Fibroblast of lung (primary cell): ENCODE data around the gene CAPN15. TPM values are rescaled to one million over a fixed set of nuclear protein-coding genes. Genes with fewer than 3 reads are reported as not detected.

Experiments
- DNase-seq, 2 donors: peaks; one replicate each; pipeline versions ENCODE4 v3.0.0 to v3.0.0-alpha.2; 2010; ENCODE audit warnings: low read depth in 2 of 2
- H2AFZ ChIP-seq: 2 replicates; pipeline ENCODE4 v1.5.1; 2012; ENCODE audit warnings: low read length, control low read depth, inconsistent platforms
- H3K27ac ChIP-seq: 2 replicates; pipeline ENCODE4 v1.5.1; 2011; ENCODE audit warnings: low read length, control low read depth; ENCODE audit not compliant: insufficient read depth
- H3K27me3 ChIP-seq: 2 replicates; pipeline ENCODE4 v1.5.1; 2011; ENCODE audit warnings: mild to moderate bottlenecking, low read length; ENCODE audit not compliant: control insufficient read depth, insufficient read depth
- H3K36me3 ChIP-seq: 2 replicates; pipeline ENCODE4 v1.5.1; 2011; ENCODE audit warnings: low read length; ENCODE audit not compliant: control insufficient read depth, insufficient read depth
- H3K4me1 ChIP-seq: 2 replicates; pipeline ENCODE4 v1.5.1; 2011; ENCODE audit warnings: low read length; ENCODE audit not compliant: control insufficient read depth, insufficient read depth; ENCODE audit errors: extremely low read depth
- H3K4me2 ChIP-seq: 2 replicates; pipeline ENCODE4 v1.5.1; 2011; ENCODE audit warnings: low read length, control low read depth; ENCODE audit not compliant: insufficient read depth; ENCODE audit errors: extremely low read depth
- H3K4me3 ChIP-seq, 4 experiments: fragments of 200-600 bp in 1 of 4; sonication (generic) in 1 of 4; replicated peaks in 1 of 4; 2 replicates each; pipeline ENCODE4 v1.5.1; 2011 to 2016; ENCODE audit warnings: low read length in 4 of 4, low read depth in 3 of 4, mild to moderate bottlenecking in 3 of 4, control low read depth in 2 of 4, inconsistent platforms in 1 of 4, mixed read lengths in 1 of 4; ENCODE audit not compliant: insufficient read depth in 1 of 4; ENCODE audit errors: control extremely low read depth in 1 of 4
- H3K79me2 ChIP-seq: 2 replicates; pipeline ENCODE4 v1.5.1; 2012; ENCODE audit warnings: mild to moderate bottlenecking, low read length, inconsistent platforms; ENCODE audit not compliant: control insufficient read depth, insufficient read depth
- H3K9ac ChIP-seq: 2 replicates; pipeline ENCODE4 v1.5.1; 2011; ENCODE audit warnings: mild to moderate bottlenecking, low read length, control low read depth; ENCODE audit not compliant: insufficient read depth
- H3K9me3 ChIP-seq: 2 replicates; pipeline ENCODE4 v1.5.1; 2012; ENCODE audit warnings: low read depth, low read length; ENCODE audit not compliant: control insufficient read depth, insufficient read depth
- H4K20me1 ChIP-seq: 2 replicates; pipeline ENCODE4 v1.5.1; 2011; ENCODE audit warnings: low read length; ENCODE audit not compliant: control insufficient read depth, insufficient read depth; ENCODE audit errors: extremely low read depth
- EZH2 ChIP-seq: IDR thresholded peaks from 2 replicates; pipeline ENCODE4 v1.5.1; 2012; ENCODE audit warnings: low read length, control low read depth, mild to moderate bottlenecking; ENCODE audit errors: missing control alignments
- polyA plus RNA-seq, 2 donors: library from polyadenylated mRNA; depleted of rRNA in 1 of 2; stranded (reverse) in 1 of 2; unstranded in 1 of 2; fragments of >200 nt; gene quantifications; 2 replicates each; pipeline ENCODE4 v1.2.1, GENCODE V29; 2011 to 2012; ENCODE audit warnings: missing spikeins in 1 of 2
- total RNA-seq: library from RNA; depleted of rRNA; stranded (reverse); fragments of >200 nt; gene quantifications from 2 replicates; pipeline ENCODE4 v1.2.1, GENCODE V29; 2014
- TF ChIP-seq, protein P1 (sequence below), 2 donors: IDR thresholded peaks in 1 of 2; conservative IDR thresholded peaks in 1 of 2; 1 replicate in 1 of 2; 2 replicates in 1 of 2; pipeline ENCODE4 v1.5.1; 2011 to 2012; ENCODE audit warnings: low read length in 2 of 2, control low read depth in 1 of 2, inconsistent platforms in 1 of 2, low read depth in 1 of 2, mild to moderate bottlenecking in 1 of 2

The CAPN15 gene
- total and polyA plus RNA-seq, 2 donors (not counting 1 experiment from before 2014, with no cell fraction given): 4.1 to 21.3 TPM

GRCh38 chr16:560701-561412 lies 33.3 kb downstream of the CAPN15 start:
- Histone ChIP-seq H3K4me1 (peaks cover 1% of the 10 kb centered on the region), H3K27me3 (peaks cover 19% of the 10 kb centered on the region), H4K20me1 (no peaks in the 10 kb centered on the region), H2AFZ (no peak overlapping the region), H3K36me3 (no peaks in the 10 kb centered on the region), H3K4me3 (no peak overlapping the region), H3K4me2 (no peak overlapping the region), H3K9me3 (no peaks in the 10 kb centered on the region), H3K9ac (no peak overlapping the region), H3K27ac (no peak overlapping the region), H3K79me2 (no peaks in the 10 kb centered on the region)
- no peak for DNase-seq
- TF ChIP-seq EZH2: peak; percentile 98
- TF ChIP-seq, protein P1, sequence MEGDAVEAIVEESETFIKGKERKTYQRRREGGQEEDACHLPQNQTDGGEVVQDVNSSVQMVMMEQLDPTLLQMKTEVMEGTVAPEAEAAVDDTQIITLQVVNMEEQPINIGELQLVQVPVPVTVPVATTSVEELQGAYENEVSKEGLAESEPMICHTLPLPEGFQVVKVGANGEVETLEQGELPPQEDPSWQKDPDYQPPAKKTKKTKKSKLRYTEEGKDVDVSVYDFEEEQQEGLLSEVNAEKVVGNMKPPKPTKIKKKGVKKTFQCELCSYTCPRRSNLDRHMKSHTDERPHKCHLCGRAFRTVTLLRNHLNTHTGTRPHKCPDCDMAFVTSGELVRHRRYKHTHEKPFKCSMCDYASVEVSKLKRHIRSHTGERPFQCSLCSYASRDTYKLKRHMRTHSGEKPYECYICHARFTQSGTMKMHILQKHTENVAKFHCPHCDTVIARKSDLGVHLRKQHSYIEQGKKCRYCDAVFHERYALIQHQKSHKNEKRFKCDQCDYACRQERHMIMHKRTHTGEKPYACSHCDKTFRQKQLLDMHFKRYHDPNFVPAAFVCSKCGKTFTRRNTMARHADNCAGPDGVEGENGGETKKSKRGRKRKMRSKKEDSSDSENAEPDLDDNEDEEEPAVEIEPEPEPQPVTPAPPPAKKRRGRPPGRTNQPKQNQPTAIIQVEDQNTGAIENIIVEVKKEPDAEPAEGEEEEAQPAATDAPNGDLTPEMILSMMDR (conservative IDR thresholded peaks at IDR 0.05 in 1 of 2, IDR thresholded peaks at IDR 0.05 in 1 of 2; ENCODE audit: low read depth in 1 of 2, low read length in 2 of 2): no peak

DNA sequence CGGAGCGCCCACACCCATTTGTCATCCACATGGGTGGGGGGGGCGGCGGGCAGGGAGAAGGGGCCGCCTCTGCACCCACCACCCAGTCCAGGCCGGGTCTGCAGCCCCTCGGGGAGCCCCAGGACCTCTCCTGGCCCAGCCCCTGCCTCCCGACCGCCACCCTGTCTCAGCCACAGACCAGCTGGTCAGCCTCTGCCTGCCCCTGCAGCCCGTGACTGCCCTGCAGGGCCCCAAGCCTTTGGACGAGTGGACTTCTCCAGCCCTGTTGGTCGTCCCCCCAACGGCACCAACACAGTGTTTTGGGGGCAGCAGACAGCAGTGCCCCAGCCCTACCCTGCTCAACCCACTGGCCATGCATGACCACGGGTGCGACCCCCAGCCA lies 33.9 kb downstream of the CAPN15 start:
- Histone ChIP-seq H3K27me3 (peaks cover 19% of the 10 kb centered on the region), H4K20me1 (no peaks in the 10 kb centered on the region), H2AFZ (no peak overlapping the region), H3K9me3 (no peaks in the 10 kb centered on the region), H3K36me3 (no peaks in the 10 kb centered on the region), H3K27ac (no peak overlapping the region), H3K4me1 (peaks cover 6% of the 10 kb centered on the region), H3K4me2 (no peak overlapping the region), H3K79me2 (no peaks in the 10 kb centered on the region), H3K4me3 (no peak overlapping the region), H3K9ac (no peak overlapping the region)
- no peak for TF ChIP-seq EZH2
- TF ChIP-seq, protein P1 (conservative IDR thresholded peaks at IDR 0.05 in 1 of 2, IDR thresholded peaks at IDR 0.05 in 1 of 2; ENCODE audit: low read depth in 1 of 2, low read length in 2 of 2): no peak
- no peak for DNase-seq

DNA sequence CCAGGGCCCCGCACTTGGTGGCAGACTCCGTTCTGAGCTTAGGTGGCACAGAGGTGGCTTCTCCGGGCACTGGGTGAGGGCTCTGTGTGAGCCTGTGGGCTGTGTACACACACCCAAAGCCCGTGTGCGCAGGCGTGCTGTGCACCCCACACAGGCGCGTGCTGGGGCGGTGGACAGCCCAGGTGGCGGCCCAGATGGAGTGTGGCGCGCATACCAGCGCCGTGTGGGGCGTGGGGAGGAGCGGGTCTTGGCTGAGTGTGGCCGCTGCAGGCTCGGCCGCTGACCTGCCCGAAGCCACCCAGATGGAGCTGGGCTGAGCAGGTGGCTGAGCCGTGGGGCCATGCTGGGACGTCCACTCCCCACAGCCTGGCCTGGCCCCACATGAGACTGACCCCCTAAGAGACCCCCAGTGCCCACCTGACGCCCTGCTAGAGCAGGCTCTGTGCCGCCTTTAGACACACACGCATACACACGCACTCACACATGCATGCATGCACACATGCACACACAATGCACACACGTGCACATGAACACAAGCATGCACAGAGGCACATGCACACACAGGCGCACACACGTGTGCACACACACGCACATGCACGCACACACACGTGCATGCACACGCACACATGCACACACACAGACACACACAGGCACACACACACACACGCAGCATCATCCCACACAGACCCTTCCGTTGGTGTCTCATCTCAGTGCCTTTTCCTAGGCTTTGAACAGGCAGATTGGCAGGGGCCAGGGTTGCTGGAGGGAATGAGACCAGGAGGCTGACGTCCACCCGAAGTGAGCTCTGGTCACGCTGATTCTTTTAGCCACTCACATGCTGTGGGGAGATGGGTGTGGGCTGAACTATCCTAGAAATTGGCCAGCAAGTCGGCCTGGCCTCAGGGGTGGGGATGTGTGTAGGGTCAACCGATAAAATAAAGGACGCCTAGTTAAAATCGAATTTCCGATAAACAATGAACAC lies 34.7 kb downstream of the CAPN15 start:
- no peaks in the 10 kb centered on the region for H3K79me2 ChIP-seq
- no peak overlapping the region for H2AFZ ChIP-seq
- peaks cover 13% of the 10 kb centered on the region for H3K4me1 ChIP-seq
- DNase-seq: no peak
- H4K20me1 ChIP-seq: no peaks in the 10 kb centered on the region
- no peaks in the 10 kb centered on the region for H3K36me3 ChIP-seq
- peaks cover 19% of the 10 kb centered on the region for H3K27me3 ChIP-seq
- H3K9me3 ChIP-seq: no peaks in the 10 kb centered on the region
- no peak overlapping the region for H3K4me3 ChIP-seq
- H3K9ac ChIP-seq: no peak overlapping the region
- no peak overlapping the region for H3K27ac ChIP-seq
- H3K4me2 ChIP-seq: no peak overlapping the region
- peak; percentile 66 for TF ChIP-seq EZH2
- TF ChIP-seq, protein P1 (conservative IDR thresholded peaks at IDR 0.05 in 1 of 2, IDR thresholded peaks at IDR 0.05 in 1 of 2; ENCODE audit: low read depth in 1 of 2, low read length in 2 of 2): no peak
